Mononuclear cell (primary cell): ENCODE measurements around the gene ADIPOQ. TPM values are rescaled to one million over a fixed set of nuclear protein-coding genes. Genes with fewer than 3 reads are reported as not detected.
"Not testable (repeated sequence)": the region's sequence is repeated elsewhere in the genome, so short reads cannot be mapped to it uniquely, and the experiment has no call there.

Experiments used
- H3K27me3 ChIP-seq: 2 replicates; pipeline ENCODE4 v1.6.0; 2011; ENCODE audit warnings: low read length, control low read depth; ENCODE audit not compliant: insufficient read depth
- H3K4me1 ChIP-seq: 2 replicates; pipeline ENCODE4 v1.5.1; 2011; ENCODE audit warnings: mild to moderate bottlenecking, low read length, control low read depth; ENCODE audit not compliant: insufficient read depth
- H3K4me3 ChIP-seq: 2 replicates; pipeline ENCODE4 v1.5.1; 2011; ENCODE audit warnings: mild to moderate bottlenecking, low read length, moderate library complexity
- H3K9me3 ChIP-seq: 2 replicates; pipeline ENCODE4 v1.5.1; 2011; ENCODE audit warnings: low read depth, mild to moderate bottlenecking, control low read depth, low read length
- total RNA-seq: library from RNA; depleted of rRNA; stranded (reverse); fragments of >200 nt; gene quantifications from one replicate; pipeline ENCODE4 v1.2.3, GENCODE V29; 2012

Gene ADIPOQ
- total RNA-seq, 1 donor, result under 0.01 TPM

GRCh38 chr3:186845756-186846155, 3.2 kb downstream of the ADIPOQ start:
- Histone ChIP-seq H3K27me3 (no peaks in the 10 kb centered on the region), H3K4me1 (no peaks in the 10 kb centered on the region), H3K4me3 (no peak overlapping the region), H3K9me3 (no peaks in the 10 kb centered on the region)

GRCh38 chr3:186847437-186847836, 4.9 kb downstream of the ADIPOQ start:
- H3K4me1 ChIP-seq, result no peaks in the 10 kb centered on the region
- H3K9me3 ChIP-seq, result no peaks in the 10 kb centered on the region
- H3K27me3 ChIP-seq, result no peaks in the 10 kb centered on the region
- H3K4me3 ChIP-seq, result no peak overlapping the region

GRCh38 chr3:186849374-186849975, 7.0 kb downstream of the ADIPOQ start:
- no peaks in the 10 kb centered on the region for H3K4me1 ChIP-seq
- H3K27me3 ChIP-seq, result no peaks in the 10 kb centered on the region
- no peaks in the 10 kb centered on the region for H3K9me3 ChIP-seq
- no peak overlapping the region for H3K4me3 ChIP-seq

DNA sequence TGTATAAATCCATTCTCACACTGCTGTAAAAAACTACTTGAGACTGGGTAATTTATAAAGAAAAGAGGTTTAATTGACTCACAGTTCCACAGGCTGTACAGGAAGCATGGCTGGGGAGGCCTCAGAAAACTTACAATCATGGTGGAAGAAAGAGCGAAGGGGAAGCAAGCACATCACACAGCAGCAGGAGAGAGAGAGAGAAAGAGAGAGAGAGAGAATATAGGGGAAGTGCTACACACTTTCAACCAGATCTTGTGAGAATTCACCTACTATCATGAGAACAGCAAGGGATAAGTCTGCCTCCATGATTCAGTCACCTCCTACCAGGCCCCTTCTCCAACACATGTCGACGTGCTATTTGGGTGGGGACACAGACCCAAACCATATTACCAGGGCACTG, 9.3 kb downstream of the ADIPOQ start:
- H3K4me1 ChIP-seq, H3K9me3 ChIP-seq, H3K27me3 ChIP-seq, H3K4me3 ChIP-seq: not testable (repeated sequence)

- H3K27me3 ChIP-seq, result no peaks in the 10 kb centered on the region
- no peak overlapping the region for H3K4me3 ChIP-seq
- no peaks in the 10 kb centered on the region for H3K4me1 ChIP-seq
- no peaks in the 10 kb centered on the region for H3K9me3 ChIP-seq
Measured at GRCh38 chr3:186852994-186853393, 10.5 kb downstream of the ADIPOQ start.

GRCh38 chr3:186854146-186854545, 11.6 kb downstream of the ADIPOQ start:
- no peaks in the 10 kb centered on the region for H3K27me3 ChIP-seq
- peaks cover 7% of the 10 kb centered on the region for H3K9me3 ChIP-seq
- H3K4me3 ChIP-seq, result no peak overlapping the region
- H3K4me1 ChIP-seq, result no peaks in the 10 kb centered on the region

DNA sequence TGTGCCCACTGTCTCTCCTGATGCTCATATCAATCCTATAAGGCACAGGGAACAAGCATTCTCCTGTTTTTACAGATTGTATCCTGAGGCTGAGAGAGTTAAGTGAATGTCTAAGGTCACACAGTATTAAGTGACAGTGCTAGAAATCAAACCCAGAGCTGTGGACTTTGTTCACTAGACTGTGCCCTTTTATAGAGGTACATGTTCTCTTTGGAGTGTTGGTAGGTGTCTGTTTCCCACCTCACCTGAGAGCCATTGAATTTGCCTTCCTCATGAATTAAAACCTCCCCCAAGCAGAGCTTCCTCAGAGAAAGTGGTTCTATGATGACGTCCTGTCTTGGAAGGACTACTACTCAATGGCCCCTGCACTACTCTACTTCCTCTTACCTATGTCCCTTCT, 12.4 kb downstream of the ADIPOQ start:
- Histone ChIP-seq H3K27me3 (no peaks in the 10 kb centered on the region), H3K4me1 (no peaks in the 10 kb centered on the region), H3K4me3 (no peak overlapping the region), H3K9me3 (peaks cover 13% of the 10 kb centered on the region)

GRCh38 chr3:186857743-186858142, 15.2 kb downstream of the ADIPOQ start:
- H3K9me3 ChIP-seq, result peaks cover 13% of the 10 kb centered on the region
- H3K4me1 ChIP-seq, result no peaks in the 10 kb centered on the region
- no peaks in the 10 kb centered on the region for H3K27me3 ChIP-seq
- no peak overlapping the region for H3K4me3 ChIP-seq

DNA sequence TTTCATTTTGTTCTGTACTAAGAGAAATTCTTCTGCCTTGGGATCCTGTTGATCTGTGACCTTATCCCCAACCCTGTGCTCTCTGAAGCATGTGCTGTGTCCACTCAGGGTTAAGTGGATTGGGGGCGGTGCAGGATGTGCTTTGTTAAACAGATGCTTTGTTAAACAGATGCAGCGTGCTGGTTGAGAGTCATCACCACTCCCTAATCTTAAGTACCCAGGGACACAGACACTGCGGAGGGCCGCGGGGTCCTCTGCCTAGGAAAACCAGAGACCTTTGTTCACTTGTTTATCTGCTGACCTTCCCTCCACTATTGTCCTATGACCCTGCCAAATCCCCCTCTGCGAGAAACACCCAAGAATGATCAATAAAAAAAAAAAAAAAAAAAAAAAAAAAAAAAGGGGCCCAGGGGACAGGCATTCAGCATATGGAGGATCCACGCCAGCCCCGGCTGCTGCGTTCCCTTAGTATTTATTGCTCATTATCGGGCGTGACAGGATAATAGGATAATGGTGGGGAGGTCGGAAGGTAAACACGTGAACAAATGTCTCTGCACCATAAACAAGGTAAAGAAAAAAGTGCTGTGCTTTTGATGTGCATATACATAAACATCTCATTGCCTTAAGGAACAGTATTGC, 22.8 kb downstream of the ADIPOQ start:
- not testable (repeated sequence) for H3K9me3 ChIP-seq, H3K4me3 ChIP-seq, H3K4me1 ChIP-seq, H3K27me3 ChIP-seq

DNA sequence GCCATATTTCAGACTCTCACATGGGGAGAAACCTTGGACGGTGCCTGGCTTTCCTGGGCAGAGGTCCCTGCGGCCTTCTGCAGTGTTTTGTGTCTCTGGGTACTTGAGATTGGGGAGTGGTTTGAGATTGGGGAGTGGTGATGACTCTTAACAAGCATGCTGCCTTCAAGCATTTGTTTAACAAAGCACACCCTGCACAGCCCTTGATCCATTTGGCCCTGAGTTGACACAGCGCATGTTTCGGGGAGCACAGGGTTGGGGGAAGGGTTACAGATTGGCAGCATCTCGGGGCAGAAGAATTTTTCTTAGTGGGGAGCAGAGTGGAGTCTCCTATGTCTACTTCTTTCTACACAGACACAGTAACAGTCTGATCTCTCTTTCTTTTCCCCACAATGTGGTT, 23.6 kb downstream of the ADIPOQ start:
- not testable (repeated sequence) for H3K4me3 ChIP-seq, H3K9me3 ChIP-seq, H3K4me1 ChIP-seq, H3K27me3 ChIP-seq

- Histone ChIP-seq H3K4me3 (no peak overlapping the region), H3K27me3 (no peaks in the 10 kb centered on the region), H3K4me1 (peaks cover 6% of the 10 kb centered on the region), H3K9me3 (no peaks in the 10 kb centered on the region)
Measured at GRCh38 chr3:186869253-186870100, 27.0 kb downstream of the ADIPOQ start.

- Histone ChIP-seq H3K27me3 (no peaks in the 10 kb centered on the region), H3K4me3 (no peak overlapping the region), H3K4me1 (peaks cover 6% of the 10 kb centered on the region), H3K9me3 (no peaks in the 10 kb centered on the region)
Measured at GRCh38 chr3:186870421-186871201, 28.1 kb downstream of the ADIPOQ start.

- Histone ChIP-seq H3K4me1 (peaks cover 6% of the 10 kb centered on the region), H3K4me3 (no peak overlapping the region), H3K27me3 (no peaks in the 10 kb centered on the region), H3K9me3 (no peaks in the 10 kb centered on the region)
Measured at GRCh38 chr3:186871403-186871924, 29.0 kb downstream of the ADIPOQ start.

DNA sequence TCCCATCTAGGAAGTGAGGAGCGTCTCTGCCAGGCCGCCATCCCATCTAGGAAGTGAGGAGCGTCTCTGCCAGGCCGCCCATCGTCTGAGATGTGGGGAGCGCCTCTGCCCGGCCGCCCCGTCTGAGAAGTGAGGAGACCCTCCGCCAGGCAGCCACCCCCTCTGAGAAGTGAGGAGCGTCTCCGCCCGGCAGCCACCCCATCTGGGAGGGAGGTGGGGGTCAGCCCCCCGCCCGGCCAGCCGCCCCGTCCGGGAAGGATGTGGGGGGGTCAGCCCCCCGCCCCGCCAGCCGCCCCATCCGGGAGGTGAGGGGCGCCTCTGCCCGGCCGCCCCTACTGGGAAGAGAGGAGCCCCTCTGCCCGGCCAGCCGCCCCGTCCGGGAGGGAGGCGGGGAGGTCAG, 31.3 kb downstream of the ADIPOQ start:
- H3K4me1 ChIP-seq, H3K27me3 ChIP-seq, H3K9me3 ChIP-seq, H3K4me3 ChIP-seq: not testable (repeated sequence)

- H3K9me3 ChIP-seq, H3K4me3 ChIP-seq, H3K4me1 ChIP-seq, H3K27me3 ChIP-seq: not testable (repeated sequence)
Measured at GRCh38 chr3:186874216-186874615, 31.7 kb downstream of the ADIPOQ start.
